ENCODE measurements around the gene CRELD2.

- TF ChIP-seq SP1 (IDR thresholded peaks at IDR 0.05) = no peak
- no peak for TF ChIP-seq BHLHE40 (IDR thresholded peaks at IDR 0.05; ENCODE audit: borderline replicate concordance)
- no peak for TF ChIP-seq FOXK2 (IDR thresholded peaks at IDR 0.05)
- no peak for TF ChIP-seq FOXA1 (IDR thresholded peaks at IDR 0.05)
- TF ChIP-seq FOXM1 (IDR thresholded peaks at IDR 0.05; ENCODE audit: borderline replicate concordance) = no peak
- no peak for TF ChIP-seq LEF1 (IDR thresholded peaks at IDR 0.05; ENCODE audit: borderline replicate concordance)
- no peak for TF ChIP-seq ARNT (IDR thresholded peaks at IDR 0.05)
Observed at GRCh38 chr22:49938565-49939136, 20.2 kb downstream of the CRELD2 start.
